Peyer's patch (tissue), 4 donors: ENCODE data around the gene ROBO1. TPM values are rescaled to one million over a fixed set of nuclear protein-coding genes. Genes with fewer than 3 reads are reported as not detected.

Experiments used
- DNase-seq, 3 donors: peaks; one replicate each; pipeline ENCODE4 v3.0.0-alpha.2; 2017 to 2019
- H3K27ac ChIP-seq, 4 donors: fragments of 200-600 bp; sonication (generic); one replicate each; pipeline ENCODE4 v1.5.1; 2016 to 2019
- H3K27me3 ChIP-seq, 2 donors: fragments of 200-600 bp; sonication (generic); one replicate each; pipeline ENCODE4 v1.5.1; 2019
- H3K36me3 ChIP-seq, 3 donors: fragments of 200-600 bp; sonication (generic); one replicate each; pipeline ENCODE4 v1.5.1; 2016 to 2019
- H3K4me1 ChIP-seq, 4 donors: fragments of 200-600 bp; sonication (generic); one replicate each; pipeline ENCODE4 v1.5.1; 2016 to 2019
- H3K4me3 ChIP-seq, 4 donors: fragments of 200-600 bp; sonication (generic); 1 replicate in 3 of 4; 2 replicates in 1 of 4; pipeline ENCODE4 v1.5.1; 2016 to 2019; ENCODE audit warnings: mild to moderate bottlenecking in 1 of 4
- H3K9me3 ChIP-seq, 4 donors: fragments of 200-600 bp; sonication (generic); one replicate each; pipeline ENCODE4 v1.5.1; 2016 to 2019; ENCODE audit warnings: mild to moderate bottlenecking in 1 of 4
- POLR2A ChIP-seq, 2 donors: fragments of 450-650 bp; IDR thresholded peaks; one replicate each; pipeline ENCODE4 v1.5.1; 2017; ENCODE audit warnings: antibody characterized with exemption in 2 of 2, mild to moderate bottlenecking in 2 of 2, moderate library complexity in 2 of 2
- total RNA-seq, 4 donors: library from RNA; depleted of rRNA; stranded (reverse); fragments of >200 nt; gene quantifications; one replicate each; pipeline ENCODE4 v1.1.0, GENCODE V29; 2016
- TF ChIP-seq, protein P1 (sequence below), 6 experiments: fragments of 450-650 bp in 4 of 6; fragments of 200-600 bp in 2 of 6; sonication (generic) in 1 of 6; IDR thresholded peaks; one replicate each; pipeline ENCODE4 v1.5.1; 2017 to 2019; ENCODE audit warnings: antibody characterized with exemption in 6 of 6, mild to moderate bottlenecking in 3 of 6, moderate library complexity in 1 of 6

The ROBO1 gene
- total RNA-seq, 4 donors from 2014 or later = 9.5 to 41.3 (median 24.2) TPM

DNA sequence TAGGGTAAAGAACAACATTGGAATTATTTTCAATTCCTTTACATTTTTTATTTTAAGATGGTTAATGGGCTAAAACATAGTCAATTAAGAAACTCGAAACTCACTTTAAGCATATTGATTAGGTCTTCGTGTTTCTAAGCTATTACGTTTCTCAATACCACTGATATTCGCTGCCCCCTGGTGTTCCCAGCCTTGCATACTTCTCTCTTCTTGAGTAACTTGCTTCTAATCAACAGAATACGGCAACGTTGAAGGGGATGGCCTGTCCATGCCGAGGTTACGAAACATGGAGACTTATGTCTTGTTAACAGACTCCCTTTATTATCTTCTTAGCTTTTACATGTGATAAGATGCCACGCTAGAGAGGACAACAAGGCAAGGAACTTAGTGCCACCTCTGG, 43.6 kb downstream of the ROBO1 start:
- H3K9me3 ChIP-seq = no peaks in the 10 kb centered on the region
- no peak for TF ChIP-seq POLR2A (IDR thresholded peaks at IDR 0.05)
- TF ChIP-seq, protein P1, sequence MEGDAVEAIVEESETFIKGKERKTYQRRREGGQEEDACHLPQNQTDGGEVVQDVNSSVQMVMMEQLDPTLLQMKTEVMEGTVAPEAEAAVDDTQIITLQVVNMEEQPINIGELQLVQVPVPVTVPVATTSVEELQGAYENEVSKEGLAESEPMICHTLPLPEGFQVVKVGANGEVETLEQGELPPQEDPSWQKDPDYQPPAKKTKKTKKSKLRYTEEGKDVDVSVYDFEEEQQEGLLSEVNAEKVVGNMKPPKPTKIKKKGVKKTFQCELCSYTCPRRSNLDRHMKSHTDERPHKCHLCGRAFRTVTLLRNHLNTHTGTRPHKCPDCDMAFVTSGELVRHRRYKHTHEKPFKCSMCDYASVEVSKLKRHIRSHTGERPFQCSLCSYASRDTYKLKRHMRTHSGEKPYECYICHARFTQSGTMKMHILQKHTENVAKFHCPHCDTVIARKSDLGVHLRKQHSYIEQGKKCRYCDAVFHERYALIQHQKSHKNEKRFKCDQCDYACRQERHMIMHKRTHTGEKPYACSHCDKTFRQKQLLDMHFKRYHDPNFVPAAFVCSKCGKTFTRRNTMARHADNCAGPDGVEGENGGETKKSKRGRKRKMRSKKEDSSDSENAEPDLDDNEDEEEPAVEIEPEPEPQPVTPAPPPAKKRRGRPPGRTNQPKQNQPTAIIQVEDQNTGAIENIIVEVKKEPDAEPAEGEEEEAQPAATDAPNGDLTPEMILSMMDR (IDR thresholded peaks at IDR 0.05) = no peak
- no peak overlapping the region for H3K4me3 ChIP-seq
- no peaks in the 10 kb centered on the region for H3K36me3 ChIP-seq
- no peak for DNase-seq
- H3K27me3 ChIP-seq = no peaks in the 10 kb centered on the region
- H3K4me1 ChIP-seq = no peaks in the 10 kb centered on the region
- H3K27ac ChIP-seq = no peak overlapping the region

- no peaks in the 10 kb centered on the region for H3K36me3 ChIP-seq
- no peak for TF ChIP-seq POLR2A (IDR thresholded peaks at IDR 0.05)
- TF ChIP-seq, protein P1 (IDR thresholded peaks at IDR 0.05) = no peak
- H3K27me3 ChIP-seq = no peaks in the 10 kb centered on the region
- H3K4me3 ChIP-seq = no peak overlapping the region
- no peaks in the 10 kb centered on the region for H3K4me1 ChIP-seq
- no peak overlapping the region for H3K27ac ChIP-seq
- no peak for DNase-seq
- H3K9me3 ChIP-seq = no peaks in the 10 kb centered on the region
These were observed 77.7 kb downstream of the ROBO1 start for GRCh38 chr3:79690072-79690471.

GRCh38 chr3:79685108-79685507, 82.7 kb downstream of the ROBO1 start:
- Histone ChIP-seq H3K27ac (no peak overlapping the region), H3K9me3 (no peaks in the 10 kb centered on the region), H3K4me1 (no peaks in the 10 kb centered on the region), H3K36me3 (no peaks in the 10 kb centered on the region), H3K27me3 (no peaks in the 10 kb centered on the region), H3K4me3 (no peak overlapping the region)
- DNase-seq = no peak
- TF ChIP-seq, protein P1 (IDR thresholded peaks at IDR 0.05) = no peak
- no peak for TF ChIP-seq POLR2A (IDR thresholded peaks at IDR 0.05)

- H3K9me3 ChIP-seq = no peaks in the 10 kb centered on the region
- H3K4me1 ChIP-seq = no peaks in the 10 kb centered on the region
- H3K4me3 ChIP-seq = no peak overlapping the region
- no peaks in the 10 kb centered on the region for H3K27me3 ChIP-seq
- DNase-seq = no peak
- no peaks in the 10 kb centered on the region for H3K36me3 ChIP-seq
- TF ChIP-seq, protein P1 (IDR thresholded peaks at IDR 0.05) = no peak
- no peak for TF ChIP-seq POLR2A (IDR thresholded peaks at IDR 0.05)
- no peak overlapping the region for H3K27ac ChIP-seq
These were observed 83.8 kb downstream of the ROBO1 start for GRCh38 chr3:79684041-79684440.

GRCh38 chr3:79672731-79673130, 95.1 kb downstream of the ROBO1 start:
- Histone ChIP-seq H3K36me3 (no peaks in the 10 kb centered on the region), H3K9me3 (no peaks in the 10 kb centered on the region), H3K27me3 (no peaks in the 10 kb centered on the region), H3K4me3 (no peak overlapping the region), H3K27ac (no peak overlapping the region), H3K4me1 (no peaks in the 10 kb centered on the region)
- DNase-seq = no peak
- TF ChIP-seq, protein P1 (IDR thresholded peaks at IDR 0.05) = no peak
- no peak for TF ChIP-seq POLR2A (IDR thresholded peaks at IDR 0.05)

- DNase-seq = no peak
- no peaks in the 10 kb centered on the region for H3K4me1 ChIP-seq
- no peaks in the 10 kb centered on the region for H3K27me3 ChIP-seq
- no peak overlapping the region for H3K27ac ChIP-seq
- no peaks in the 10 kb centered on the region for H3K9me3 ChIP-seq
- no peaks in the 10 kb centered on the region for H3K36me3 ChIP-seq
- TF ChIP-seq POLR2A (IDR thresholded peaks at IDR 0.05) = no peak
- TF ChIP-seq, protein P1 (IDR thresholded peaks at IDR 0.05) = no peak
- H3K4me3 ChIP-seq = no peak overlapping the region
These were observed 95.7 kb downstream of the ROBO1 start for GRCh38 chr3:79672075-79672474.
